ENCODE data around the gene ERC2. TPM values are rescaled to one million over a fixed set of nuclear protein-coding genes. Genes with fewer than 3 reads are reported as not detected.

The ERC2 gene
- polyA plus RNA-seq, 3 donors = not detected

DNA sequence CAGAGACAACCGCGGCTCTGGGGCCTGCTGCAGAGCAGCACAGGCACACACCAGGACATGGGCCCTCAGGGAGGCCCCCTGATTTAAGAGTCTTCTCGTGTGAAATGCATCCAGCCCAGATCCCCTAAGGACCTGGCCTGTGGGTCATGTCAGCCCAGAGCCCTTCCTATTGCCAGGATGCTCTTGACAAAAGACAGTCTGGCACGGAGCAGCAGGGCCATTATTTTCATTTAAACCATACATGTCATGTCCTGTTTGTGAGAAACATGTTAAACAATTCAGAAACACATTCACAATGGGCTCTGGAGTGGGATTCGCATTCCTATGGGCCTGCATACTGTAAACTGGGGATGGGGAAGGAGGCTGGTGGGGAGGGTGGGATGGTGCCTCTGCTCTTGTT is 613.8 kb downstream of the ERC2 start:
- 84% methylated on average over 3 of the region's 5 CpGs for WGBS (ENCODE audit: insufficient coverage)
- no peaks in the 10 kb centered on the region for H3K79me2 ChIP-seq (ENCODE audit: insufficient read depth, low read length)
- H3K9me3 Mint-ChIP-seq = peaks cover 0 to 12% (median 0%) of the 10 kb centered on the region in 7 donors

GRCh38 chr3:55852326-55852725 is 615.9 kb downstream of the ERC2 start:
- H3K9me3 Mint-ChIP-seq = peaks cover 0 to 12% (median 1%) of the 10 kb centered on the region in 7 donors
- Histone ChIP-seq H3K9me3 (replicated peaks in 1 of 2; ENCODE audit: control insufficient read depth in 1 of 2, insufficient read depth in 1 of 2, low read length in 2 of 2) (no peaks in the 10 kb centered on the region), H3K36me3 (replicated peaks in 1 of 2; ENCODE audit: control insufficient read depth in 1 of 2, insufficient read depth in 2 of 2, low read length in 2 of 2) (no peaks in the 10 kb centered on the region), H3K4me3 (replicated peaks in 1 of 3; ENCODE audit: low read depth in 2 of 3, low read length in 3 of 3) (no peak overlapping the region), H2AFZ (ENCODE audit: insufficient read depth, low read depth, low read length, poor library complexity, severe bottlenecking) (no peak overlapping the region), H3K4me1 (ENCODE audit: control insufficient read depth in 1 of 2, insufficient read depth in 2 of 2, low read length in 2 of 2) (no peaks in the 10 kb centered on the region), H3K27me3 (ENCODE audit: control insufficient read depth in 2 of 2, insufficient read depth in 2 of 2, low read length in 2 of 2) (no peaks in the 10 kb centered on the region), H3K79me2 (ENCODE audit: insufficient read depth, low read length) (no peaks in the 10 kb centered on the region), H4K20me1 (ENCODE audit: insufficient read depth, low read length) (no peaks in the 10 kb centered on the region), H3K9ac (ENCODE audit: insufficient read depth, low read length, poor library complexity, severe bottlenecking) (no peak overlapping the region), H3K27ac (ENCODE audit: low read depth in 1 of 2, low read length in 2 of 2) (no peak overlapping the region), H3K4me2 (replicated peaks; ENCODE audit: extremely low read depth, low read length, poor library complexity, severe bottlenecking) (no peak overlapping the region)
- WGBS (ENCODE audit: insufficient coverage) = no CpG with 5 or more reads among the region's 2 CpGs
- H3K27ac Mint-ChIP-seq = no peak overlapping the region
- no peak overlapping the region for H3K4me3 Mint-ChIP-seq
- no peak for DNase-seq
- peaks cover 0 to 2% (median 1%) of the 10 kb centered on the region in 3 donors for H3K27me3 Mint-ChIP-seq (ENCODE audit: low read depth in 3 of 3)
- TF ChIP-seq, protein P1, sequence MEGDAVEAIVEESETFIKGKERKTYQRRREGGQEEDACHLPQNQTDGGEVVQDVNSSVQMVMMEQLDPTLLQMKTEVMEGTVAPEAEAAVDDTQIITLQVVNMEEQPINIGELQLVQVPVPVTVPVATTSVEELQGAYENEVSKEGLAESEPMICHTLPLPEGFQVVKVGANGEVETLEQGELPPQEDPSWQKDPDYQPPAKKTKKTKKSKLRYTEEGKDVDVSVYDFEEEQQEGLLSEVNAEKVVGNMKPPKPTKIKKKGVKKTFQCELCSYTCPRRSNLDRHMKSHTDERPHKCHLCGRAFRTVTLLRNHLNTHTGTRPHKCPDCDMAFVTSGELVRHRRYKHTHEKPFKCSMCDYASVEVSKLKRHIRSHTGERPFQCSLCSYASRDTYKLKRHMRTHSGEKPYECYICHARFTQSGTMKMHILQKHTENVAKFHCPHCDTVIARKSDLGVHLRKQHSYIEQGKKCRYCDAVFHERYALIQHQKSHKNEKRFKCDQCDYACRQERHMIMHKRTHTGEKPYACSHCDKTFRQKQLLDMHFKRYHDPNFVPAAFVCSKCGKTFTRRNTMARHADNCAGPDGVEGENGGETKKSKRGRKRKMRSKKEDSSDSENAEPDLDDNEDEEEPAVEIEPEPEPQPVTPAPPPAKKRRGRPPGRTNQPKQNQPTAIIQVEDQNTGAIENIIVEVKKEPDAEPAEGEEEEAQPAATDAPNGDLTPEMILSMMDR (IDR thresholded peaks at IDR 0.05) = no peak
- H3K36me3 Mint-ChIP-seq = no peaks in the 10 kb centered on the region
- H3K4me1 Mint-ChIP-seq = no peaks in the 10 kb centered on the region
- intact Hi-C loops (cut with micrococcal nuclease) = no loop called here

More for the DNA sequence above, 613.8 kb downstream of the ERC2 start:
- Mint-ChIP-seq H3K27me3 (ENCODE audit: low read depth in 3 of 3) (peaks cover 0 to 1% (median 0%) of the 10 kb centered on the region in 3 donors), H3K4me1 (no peaks in the 10 kb centered on the region), H3K4me3 (no peak overlapping the region), H3K27ac (no peak overlapping the region), H3K36me3 (no peaks in the 10 kb centered on the region)
- Histone ChIP-seq H3K4me3 (replicated peaks in 1 of 3; ENCODE audit: low read depth in 2 of 3, low read length in 3 of 3) (no peak overlapping the region), H3K36me3 (replicated peaks in 1 of 2; ENCODE audit: control insufficient read depth in 1 of 2, insufficient read depth in 2 of 2, low read length in 2 of 2) (no peaks in the 10 kb centered on the region), H3K27ac (ENCODE audit: low read depth in 1 of 2, low read length in 2 of 2) (no peak overlapping the region), H2AFZ (ENCODE audit: insufficient read depth, low read depth, low read length, poor library complexity, severe bottlenecking) (no peak overlapping the region), H3K9ac (ENCODE audit: insufficient read depth, low read length, poor library complexity, severe bottlenecking) (no peak overlapping the region), H3K4me2 (replicated peaks; ENCODE audit: extremely low read depth, low read length, poor library complexity, severe bottlenecking) (no peak overlapping the region), H4K20me1 (ENCODE audit: insufficient read depth, low read length) (no peaks in the 10 kb centered on the region), H3K27me3 (ENCODE audit: control insufficient read depth in 2 of 2, insufficient read depth in 2 of 2, low read length in 2 of 2) (no peaks in the 10 kb centered on the region), H3K4me1 (ENCODE audit: control insufficient read depth in 1 of 2, insufficient read depth in 2 of 2, low read length in 2 of 2) (no peaks in the 10 kb centered on the region), H3K9me3 (replicated peaks in 1 of 2; ENCODE audit: control insufficient read depth in 1 of 2, insufficient read depth in 1 of 2, low read length in 2 of 2) (no peaks in the 10 kb centered on the region)
- intact Hi-C loops (cut with micrococcal nuclease) = no loop called here
- DNase-seq = no peak
- TF ChIP-seq, protein P1 (IDR thresholded peaks at IDR 0.05) = no peak

Data from CD14-positive monocyte (primary cell).